Measurements from ENCODE around the gene RAB11A. TPM values are rescaled to one million over a fixed set of nuclear protein-coding genes. Genes with fewer than 3 reads are reported as not detected.
A peak's percentile ranks its signal among the peaks of the same experiment; 100 is the strongest.

Gene RAB11A
- total RNA-seq, 4 donors from 2014 or later: 246 to 604 (median 518) TPM

- no peak for TF ChIP-seq CTCF (IDR thresholded peaks at IDR 0.05)
- no peak for TF ChIP-seq POLR2A (IDR thresholded peaks at IDR 0.05)
- H3K4me1 ChIP-seq: peaks cover 0 to 13% (median 0%) of the 10 kb centered on the region in 3 donors
- intact Hi-C loops (cut with DNase I): no loop called here
- no peaks in the 10 kb centered on the region for H3K9me3 ChIP-seq
- H3K27ac ChIP-seq: no peak overlapping the region
- H3K36me3 ChIP-seq: no peaks in the 10 kb centered on the region
- no peaks in the 10 kb centered on the region for H3K27me3 ChIP-seq
- DNase-seq: no peak
- no peak overlapping the region for H3K4me3 ChIP-seq
These were observed 21.3 kb upstream of the RAB11A start for GRCh38 chr15:65847989-65848388.

GRCh38 chr15:65851981-65852380 is 17.3 kb upstream of the RAB11A start:
- DNase-seq: no peak
- Histone ChIP-seq H3K27me3 (no peaks in the 10 kb centered on the region), H3K36me3 (no peaks in the 10 kb centered on the region), H3K27ac (no peak overlapping the region), H3K9me3 (no peaks in the 10 kb centered on the region), H3K4me3 (no peak overlapping the region), H3K4me1 (no peaks in the 10 kb centered on the region)
- intact Hi-C loops (cut with DNase I): no loop called here
- TF ChIP-seq CTCF (IDR thresholded peaks at IDR 0.05) (no peak), POLR2A (IDR thresholded peaks at IDR 0.05) (no peak)
- WGBS, 2 donors: 93 to 94% methylated on average over 3 to 5 of the region's 5 CpGs

GRCh38 chr15:65856821-65857455 is 12.4 kb upstream of the RAB11A start:
- no peak for DNase-seq
- 64 to 67% methylated on average over 12 of the region's 12 CpGs for WGBS, 2 donors
- H3K27ac ChIP-seq: no peak overlapping the region
- H3K4me3 ChIP-seq: no peak overlapping the region
- no peaks in the 10 kb centered on the region for H3K27me3 ChIP-seq
- intact Hi-C loops (cut with DNase I): loop anchor here (5.0 kb wide), 1 partner anchor 215 kb away; no protein-coding TSS in a partner anchor
- H3K9me3 ChIP-seq: no peaks in the 10 kb centered on the region
- no peaks in the 10 kb centered on the region for H3K4me1 ChIP-seq
- H3K36me3 ChIP-seq: no peaks in the 10 kb centered on the region
- TF ChIP-seq CTCF (IDR thresholded peaks at IDR 0.05) (peak; percentile 71 to 87 (median 78)), POLR2A (IDR thresholded peaks at IDR 0.05) (no peak)

GRCh38 chr15:65857718-65858402 is 11.4 kb upstream of the RAB11A start:
- TF ChIP-seq CTCF (IDR thresholded peaks at IDR 0.05) (no peak), POLR2A (IDR thresholded peaks at IDR 0.05) (no peak)
- H3K4me1 ChIP-seq: no peaks in the 10 kb centered on the region
- H3K27ac ChIP-seq: no peak overlapping the region
- no peak overlapping the region for H3K4me3 ChIP-seq
- H3K27me3 ChIP-seq: no peaks in the 10 kb centered on the region
- H3K9me3 ChIP-seq: no peaks in the 10 kb centered on the region
- no peak for DNase-seq
- no peaks in the 10 kb centered on the region for H3K36me3 ChIP-seq
- WGBS, 2 donors: 65 to 77% methylated on average over 5 of the region's 5 CpGs
- intact Hi-C loops (cut with DNase I): loop anchor here (5.0 kb wide), 1 partner anchor 216 kb away; no protein-coding TSS in a partner anchor

GRCh38 chr15:65862682-65863081 is 6.6 kb upstream of the RAB11A start:
- intact Hi-C loops (cut with DNase I): no loop called here
- no peak overlapping the region for H3K27ac ChIP-seq
- no peaks in the 10 kb centered on the region for H3K27me3 ChIP-seq
- no peaks in the 10 kb centered on the region for H3K4me1 ChIP-seq
- no peaks in the 10 kb centered on the region for H3K9me3 ChIP-seq
- H3K36me3 ChIP-seq: no peaks in the 10 kb centered on the region
- H3K4me3 ChIP-seq: no peak overlapping the region
- DNase-seq: no peak
- WGBS, 2 donors: 0 to 25% methylated on average over 1 of the region's 1 CpG
- TF ChIP-seq POLR2A (IDR thresholded peaks at IDR 0.05): no peak
- peak in 4 of 6 experiments; percentile 17 to 54 (median 28) for TF ChIP-seq CTCF (IDR thresholded peaks at IDR 0.05)
